ENCODE measurements around the gene NDUFS5. TPM values are rescaled to one million over a fixed set of nuclear protein-coding genes. Genes with fewer than 3 reads are reported as not detected.

Gene NDUFS5
- total RNA-seq, 1 donor from 2014 or later: 696 TPM

DNA sequence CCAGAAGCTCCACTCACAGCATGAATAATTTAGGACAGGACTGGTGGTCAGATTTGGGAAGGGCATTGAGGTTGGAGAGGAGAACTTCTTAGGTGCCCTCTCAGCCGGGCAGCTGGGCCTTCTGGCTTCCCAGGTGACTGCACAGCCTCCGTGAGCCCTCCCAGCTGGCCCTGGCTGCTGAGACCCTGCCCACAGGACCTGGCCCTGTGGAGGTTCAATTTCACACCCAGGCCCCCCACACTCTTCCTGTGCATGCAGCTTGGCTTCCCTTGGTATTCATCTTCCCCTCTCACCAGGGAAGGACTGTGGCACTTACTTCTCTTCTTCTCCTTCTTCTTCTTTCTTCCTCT, 50.6 kb downstream of the NDUFS5 start:
- Histone ChIP-seq H3K9me3 (replicated peaks) (no peaks in the 10 kb centered on the region), H3K4me3 (no peak overlapping the region), H3K27me3 (ENCODE audit: low read depth) (peaks cover 9% of the 10 kb centered on the region), H3K27ac (replicated peaks) (peak overlapping the region; percentile 66), H3K36me3 (no peaks in the 10 kb centered on the region), H3K4me1 (peaks cover 19% of the 10 kb centered on the region)
- TF ChIP-seq, protein P1, sequence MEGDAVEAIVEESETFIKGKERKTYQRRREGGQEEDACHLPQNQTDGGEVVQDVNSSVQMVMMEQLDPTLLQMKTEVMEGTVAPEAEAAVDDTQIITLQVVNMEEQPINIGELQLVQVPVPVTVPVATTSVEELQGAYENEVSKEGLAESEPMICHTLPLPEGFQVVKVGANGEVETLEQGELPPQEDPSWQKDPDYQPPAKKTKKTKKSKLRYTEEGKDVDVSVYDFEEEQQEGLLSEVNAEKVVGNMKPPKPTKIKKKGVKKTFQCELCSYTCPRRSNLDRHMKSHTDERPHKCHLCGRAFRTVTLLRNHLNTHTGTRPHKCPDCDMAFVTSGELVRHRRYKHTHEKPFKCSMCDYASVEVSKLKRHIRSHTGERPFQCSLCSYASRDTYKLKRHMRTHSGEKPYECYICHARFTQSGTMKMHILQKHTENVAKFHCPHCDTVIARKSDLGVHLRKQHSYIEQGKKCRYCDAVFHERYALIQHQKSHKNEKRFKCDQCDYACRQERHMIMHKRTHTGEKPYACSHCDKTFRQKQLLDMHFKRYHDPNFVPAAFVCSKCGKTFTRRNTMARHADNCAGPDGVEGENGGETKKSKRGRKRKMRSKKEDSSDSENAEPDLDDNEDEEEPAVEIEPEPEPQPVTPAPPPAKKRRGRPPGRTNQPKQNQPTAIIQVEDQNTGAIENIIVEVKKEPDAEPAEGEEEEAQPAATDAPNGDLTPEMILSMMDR (IDR thresholded peaks at IDR 0.05; ENCODE audit: borderline replicate concordance): no peak
- intact Hi-C loops (cut with micrococcal nuclease): no loop called here
- no peak for DNase-seq

DNA sequence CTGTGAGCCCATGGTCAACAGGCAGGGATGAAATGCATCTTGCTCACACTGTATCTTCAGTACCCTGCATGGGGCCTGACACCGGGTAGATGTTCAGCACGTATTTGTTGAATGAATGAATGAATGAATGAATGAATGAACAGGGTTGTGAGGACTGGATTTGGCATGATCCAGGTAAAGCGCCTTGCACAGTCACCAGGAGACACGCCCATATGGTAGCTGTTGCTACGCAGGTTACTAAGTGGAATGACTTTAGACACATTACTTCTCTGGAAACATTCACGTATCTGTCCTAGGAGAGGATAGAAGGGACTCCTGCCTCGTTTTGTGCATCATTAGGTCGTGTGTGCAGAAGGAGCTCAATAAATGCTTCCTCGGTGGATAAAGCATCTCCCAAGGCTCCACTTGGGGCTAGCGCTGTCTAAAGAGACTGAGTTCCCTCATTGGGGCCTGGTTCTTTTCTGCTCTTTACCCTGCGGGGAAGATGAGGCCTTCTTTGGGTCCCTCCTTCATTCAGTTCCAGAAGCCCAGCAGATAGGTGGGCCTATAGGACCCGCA, 54.2 kb downstream of the NDUFS5 start:
- peak overlapping the region; percentile 73 for H3K4me3 ChIP-seq
- intact Hi-C loops (cut with micrococcal nuclease): no loop called here

DNA sequence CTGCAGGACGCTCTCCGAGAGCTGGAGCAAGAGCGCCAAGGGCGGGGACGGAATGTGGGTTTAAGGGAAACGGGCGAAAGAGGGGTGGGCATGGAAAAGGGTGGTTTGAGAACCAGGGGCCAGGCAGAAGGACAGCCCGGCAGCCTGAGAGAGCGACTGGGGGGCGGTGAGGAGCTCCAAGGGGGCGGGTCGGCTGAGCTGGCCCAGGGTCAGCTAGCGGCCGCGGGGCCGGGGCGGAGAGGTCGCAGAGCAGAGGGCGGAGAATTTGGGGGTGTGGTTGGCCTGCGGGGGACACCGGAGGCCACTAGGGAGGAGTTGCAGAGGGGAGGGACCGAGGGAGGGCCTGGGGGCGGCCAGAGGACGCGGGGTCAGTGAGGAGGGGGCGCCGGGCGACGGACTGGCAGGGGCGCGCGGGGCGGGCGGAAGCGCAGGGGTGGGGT, 54.7 kb downstream of the NDUFS5 start:
- peaks cover 29% of the 10 kb centered on the region for H3K4me1 ChIP-seq
- peaks cover 19% of the 10 kb centered on the region for H3K27me3 ChIP-seq (ENCODE audit: low read depth)
- H3K27ac ChIP-seq (replicated peaks): no peak overlapping the region
- intact Hi-C loops (cut with micrococcal nuclease): no loop called here
- no peak for DNase-seq
- no peaks in the 10 kb centered on the region for H3K9me3 ChIP-seq (replicated peaks)
- no peaks in the 10 kb centered on the region for H3K36me3 ChIP-seq
- peak overlapping the region; percentile 73 for H3K4me3 ChIP-seq
- TF ChIP-seq, protein P1 (IDR thresholded peaks at IDR 0.05; ENCODE audit: borderline replicate concordance): no peak

More for the DNA sequence above, 54.2 kb downstream of the NDUFS5 start:
- DNase-seq: no peak
- TF ChIP-seq, protein P1 (IDR thresholded peaks at IDR 0.05; ENCODE audit: borderline replicate concordance): no peak
- Histone ChIP-seq H3K4me1 (peaks cover 28% of the 10 kb centered on the region), H3K36me3 (no peaks in the 10 kb centered on the region), H3K9me3 (replicated peaks) (no peaks in the 10 kb centered on the region), H3K27ac (replicated peaks) (no peak overlapping the region), H3K27me3 (ENCODE audit: low read depth) (peaks cover 19% of the 10 kb centered on the region)

DNA sequence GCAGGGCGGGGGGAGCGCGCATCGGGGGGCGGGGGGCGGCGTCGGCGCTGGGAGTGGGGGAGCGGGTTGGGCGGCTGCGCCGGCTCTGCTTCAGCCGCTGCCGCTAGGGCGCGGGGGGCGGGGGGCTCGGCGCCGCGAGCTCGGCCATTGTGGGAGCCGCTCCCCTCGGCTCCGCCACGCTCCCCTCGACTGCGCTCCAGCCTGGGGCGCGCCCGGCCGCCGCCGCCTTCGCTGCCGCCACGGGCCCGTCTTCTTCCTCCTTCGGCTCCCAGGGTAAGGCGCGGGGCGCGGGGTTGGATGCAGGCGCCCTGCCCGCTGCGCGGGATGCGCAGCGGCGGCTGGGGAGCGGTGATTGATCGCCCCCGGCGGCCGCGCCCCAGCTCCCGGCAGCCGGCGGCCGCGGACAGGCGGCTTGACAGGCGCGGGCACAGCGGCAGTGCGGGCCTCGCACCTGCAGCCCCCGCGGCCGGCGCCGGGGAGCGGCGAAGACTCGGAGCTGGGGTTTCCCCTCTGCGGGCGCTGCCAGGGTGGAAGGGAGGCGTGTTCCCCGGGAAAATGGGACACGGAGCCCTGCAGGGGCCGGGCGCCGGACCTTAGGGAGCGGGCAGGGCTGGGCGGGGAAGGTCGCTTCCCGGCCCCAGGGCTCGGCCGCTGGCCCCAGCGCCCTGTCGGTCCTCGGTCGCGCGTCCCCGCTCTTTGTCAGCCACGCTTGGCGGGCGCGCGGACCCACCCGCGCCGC, 55.3 kb downstream of the NDUFS5 start:
- no peak overlapping the region for H3K27ac ChIP-seq (replicated peaks)
- intact Hi-C loops (cut with micrococcal nuclease): no loop called here

DNA sequence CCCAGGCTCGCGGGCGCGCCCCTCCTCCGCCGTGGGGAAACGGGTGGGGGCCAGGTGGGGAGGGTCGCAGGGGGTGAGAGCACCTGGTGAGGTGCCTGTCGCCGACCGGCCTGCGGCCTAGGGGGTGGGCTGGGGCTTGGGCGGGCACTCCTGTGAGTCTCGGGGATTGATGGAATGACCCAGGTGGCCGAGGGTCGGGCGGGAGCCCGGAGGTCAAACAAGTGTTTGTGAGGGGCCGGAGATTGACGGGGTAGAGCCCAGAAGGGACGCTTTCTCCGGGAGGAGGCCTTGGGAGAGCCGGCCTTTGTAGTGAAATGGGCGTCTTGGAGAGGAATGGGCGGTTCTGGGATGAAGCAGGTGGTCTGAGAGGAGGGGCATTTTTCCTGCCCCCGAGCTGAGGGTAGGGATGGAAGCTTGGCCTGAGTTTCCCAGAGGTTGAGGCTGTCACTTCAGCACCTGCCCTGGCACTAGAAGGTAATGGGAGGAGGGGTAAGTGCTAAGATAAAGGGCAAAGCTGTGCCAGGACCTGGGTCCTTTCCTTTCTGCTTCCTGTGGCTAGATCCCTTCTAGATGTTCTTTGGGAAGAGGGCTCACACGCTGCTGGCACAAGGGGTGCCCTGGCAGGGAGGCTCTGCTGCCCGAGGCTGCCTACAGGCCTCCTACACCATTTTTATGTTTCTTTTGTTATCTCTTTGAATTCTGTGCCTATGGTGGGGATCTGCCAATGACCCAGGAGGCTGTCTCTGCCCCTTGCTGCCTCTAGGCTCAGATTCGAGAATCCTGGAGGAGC, 56.1 kb downstream of the NDUFS5 start:
- peaks cover 19% of the 10 kb centered on the region for H3K27me3 ChIP-seq (ENCODE audit: low read depth)
- peaks cover 32% of the 10 kb centered on the region for H3K4me1 ChIP-seq
- intact Hi-C loops (cut with micrococcal nuclease): no loop called here
- no peak for DNase-seq
- H3K9me3 ChIP-seq (replicated peaks): no peaks in the 10 kb centered on the region
- TF ChIP-seq, protein P1 (IDR thresholded peaks at IDR 0.05; ENCODE audit: borderline replicate concordance): no peak
- H3K27ac ChIP-seq (replicated peaks): no peak overlapping the region
- peak overlapping the region; percentile 73 for H3K4me3 ChIP-seq
- H3K36me3 ChIP-seq: no peaks in the 10 kb centered on the region

More for the DNA sequence above, 55.3 kb downstream of the NDUFS5 start:
- TF ChIP-seq, protein P1 (IDR thresholded peaks at IDR 0.05; ENCODE audit: borderline replicate concordance): peak; percentile 14
- Histone ChIP-seq H3K4me1 (peaks cover 29% of the 10 kb centered on the region), H3K27me3 (ENCODE audit: low read depth) (peaks cover 19% of the 10 kb centered on the region), H3K4me3 (peak overlapping the region; percentile 73), H3K9me3 (replicated peaks) (no peaks in the 10 kb centered on the region), H3K36me3 (no peaks in the 10 kb centered on the region)
- peak; percentile 18 for DNase-seq

Data from left ventricle myocardium inferior (tissue), 1 donor.